HepG2 (cell line): ENCODE data around the gene FAM228B. TPM values are rescaled to one million over a fixed set of nuclear protein-coding genes. Genes with fewer than 3 reads are reported as not detected.

Experiments used
- ATAC-seq: fragments of 200-7000 bp; cut with Tn5 transposase; 3 replicates; pipeline ENCODE4 v1.9.1; 2020; ENCODE audit warnings: mild to moderate bottlenecking, moderate library complexity
- BruUV-seq: library from RNA; stranded (reverse); fragments of 400-500 nt; replicated peaks from 2 replicates; lab custom pipeline; 2021; lab: Mats Ljungman, UMichigan
- CTCF ChIA-PET: fragments of 300-600 bp; formaldehyde crosslinking; extraction: SDS; loops from one replicate; lab custom pipeline; 2021; ENCODE audit warnings: low total read pairs, inconsistent platforms, low intra/inter-chr PET ratio; lab: Yijun Ruan, JAX
- POLR2A ChIA-PET: fragments of 350-600 bp; sonication (Branson Sonifier 250); formaldehyde crosslinking; loops from one replicate; lab custom pipeline; 2020; ENCODE audit warnings: antibody characterized with exemption, inconsistent platforms; lab: Yijun Ruan, JAX
- DNase-seq: peaks from one replicate; pipeline ENCODE4 v3.0.0-alpha.2; 2015; ENCODE audit warnings: low spot score
- FAIRE-seq: peaks from 3 replicates; lab custom pipeline; 2011; peaks lifted over from hg19 to GRCh38; lab: Jason Lieb, UNC
- H2AFZ ChIP-seq: one replicate; pipeline ENCODE4 v1.6.1; 2011; ENCODE audit warnings: low read length, inconsistent platforms
- H3K27ac ChIP-seq: fragments of 300-600 bp; 3 replicates; pipeline ENCODE4 v1.8.0; 2011; ENCODE audit warnings: mixed run types, mild to moderate bottlenecking, mixed read lengths, low read length, inconsistent platforms; ENCODE audit not compliant: insufficient read depth; ENCODE audit errors: extremely low read length
- H3K27me3 ChIP-seq, 2 experiments: fragments of 200-600 bp in 1 of 2; 2 replicates in 1 of 2; 3 replicates in 1 of 2; pipeline versions ENCODE4 v1.6.0 to v1.8.0; 2011; ENCODE audit warnings: low read length in 2 of 2, mild to moderate bottlenecking in 2 of 2, moderate library complexity in 2 of 2, inconsistent platforms in 1 of 2; ENCODE audit not compliant: insufficient read depth in 2 of 2, control insufficient read depth in 1 of 2
- H3K36me3 ChIP-seq, 2 experiments: fragments of 200-600 bp in 1 of 2; replicated peaks in 1 of 2; 2 replicates in 1 of 2; 3 replicates in 1 of 2; pipeline versions ENCODE4 v1.5.1 to v1.8.0; 2011; ENCODE audit warnings: low read length in 2 of 2, inconsistent platforms in 1 of 2; ENCODE audit not compliant: insufficient read depth in 2 of 2, control insufficient read depth in 1 of 2
- H3K4me1 ChIP-seq: 2 replicates; pipeline ENCODE4 v1.5.1; 2012; ENCODE audit warnings: low read length, inconsistent platforms; ENCODE audit not compliant: insufficient read depth
- H3K4me2 ChIP-seq: 2 replicates; pipeline ENCODE4 v1.6.0; 2011; ENCODE audit warnings: low read depth, low read length, inconsistent platforms
- H3K4me3 ChIP-seq, 3 experiments: fragments of 200-600 bp in 1 of 3; sonication (generic), shearing (Covaris generic) in 1 of 3; replicated peaks in 1 of 3; 2 replicates each; pipeline ENCODE4 v1.5.1; 2011 to 2016; ENCODE audit warnings: low read length in 3 of 3, inconsistent platforms in 2 of 3, low read depth in 2 of 3, mild to moderate bottlenecking in 2 of 3, control low read depth in 1 of 3, mixed read lengths in 1 of 3; ENCODE audit not compliant: insufficient read depth in 1 of 3
- H3K79me2 ChIP-seq: one replicate; pipeline ENCODE4 v1.6.1; 2011; ENCODE audit warnings: low read length, inconsistent platforms; ENCODE audit not compliant: insufficient read depth
- H3K9ac ChIP-seq: 2 replicates; pipeline ENCODE4 v1.6.0; 2011; ENCODE audit warnings: mild to moderate bottlenecking, low read depth, low read length, inconsistent platforms; ENCODE audit not compliant: insufficient read depth
- H3K9me3 ChIP-seq: 2 replicates; pipeline ENCODE4 v1.5.1; 2012; ENCODE audit warnings: mild to moderate bottlenecking, low read length
- H4K20me1 ChIP-seq: 2 replicates; pipeline ENCODE4 v1.6.0; 2011; ENCODE audit warnings: inconsistent platforms, mild to moderate bottlenecking, low read length, moderate library complexity; ENCODE audit not compliant: insufficient read depth
- SNAI1 ChIP-seq: sonication (generic); formaldehyde crosslinking; IDR thresholded peaks from 2 replicates; pipeline ENCODE4 v1.5.0; 2020; ENCODE audit warnings: mild to moderate bottlenecking, missing genetic modification reagents, borderline replicate concordance
- ZBTB38 ChIP-seq: sonication (generic); formaldehyde crosslinking; IDR thresholded peaks from 2 replicates; pipeline ENCODE4 v1.5.1; 2020; ENCODE audit warnings: mild to moderate bottlenecking, missing genetic modification reagents
- ZFP1 ChIP-seq: IDR thresholded peaks from 2 replicates; pipeline ENCODE4 v1.6.1; 2016
- ZFP90 ChIP-seq: sonication (generic); formaldehyde crosslinking; IDR thresholded peaks from 2 replicates; pipeline ENCODE4 v1.8.0; 2022; ENCODE audit warnings: missing genetic modification reagents, mild to moderate bottlenecking, inconsistent platforms, borderline replicate concordance
- ZFX ChIP-seq: sonication (generic); formaldehyde crosslinking; IDR thresholded peaks from 2 replicates; pipeline ENCODE4 v1.4.0; 2020; ENCODE audit warnings: mild to moderate bottlenecking, low read depth, missing genetic modification reagents, moderate library complexity
- ZNF12 ChIP-seq: sonication (generic); formaldehyde crosslinking; IDR thresholded peaks from 2 replicates; pipeline ENCODE4 v1.5.0; 2020; ENCODE audit warnings: missing genetic modification reagents
- ZNF143 ChIP-seq: sonication (generic); formaldehyde crosslinking; IDR thresholded peaks from 2 replicates; pipeline ENCODE4 v1.4.0; 2020; ENCODE audit warnings: missing genetic modification reagents
- ZNF746 ChIP-seq: sonication (generic); formaldehyde crosslinking; IDR thresholded peaks from 2 replicates; pipeline ENCODE4 v1.8.0; 2022; ENCODE audit warnings: mild to moderate bottlenecking, missing genetic modification reagents
- WGBS: methylation state at CpG from one replicate; pipeline ENCODE4 v1.1.6; 2017; ENCODE audit warnings: low lambda C conversion rate; 5-methylcytosine and 5-hydroxymethylcytosine counted together
- in situ Hi-C: cut with HindIII; loops from 2 replicates; pipeline ENCODE4 v1.10.0; 2017; ENCODE audit warnings: low pct_unique_long_range_greater_than_20kb; ENCODE audit not compliant: extremely low pct_ligation_motif_present
- intact Hi-C: fragments of 100-400 bp; cut with micrococcal nuclease; formaldehyde crosslinking; loops from one replicate; pipeline ENCODE4 v1.10.0; 2022; ENCODE audit not compliant: unreplicated experiment
- polyA plus RNA-seq, 8 experiments: library from polyadenylated mRNA; depleted of rRNA in 3 of 8; stranded (reverse) in 7 of 8; unstranded in 1 of 8; fragments of >200 nt; fragmentation: Illumina TruSeq in 4 of 8; extraction: Trizol in 4 of 8; gene quantifications; 2 replicates each; pipeline versions ENCODE4 v1.2.1 to v1.2.3, GENCODE V29; 2011 to 2016; ENCODE audit warnings: low read depth in 4 of 8, missing spikeins in 1 of 8, mixed read lengths in 1 of 8; ENCODE audit not compliant: insufficient read depth in 1 of 8
- total RNA-seq, 5 experiments: library from RNA; depleted of rRNA; stranded (reverse); fragments of >200 nt; fragmentation: Illumina TruSeq; extraction: Trizol; gene quantifications; 2 replicates each; pipeline ENCODE4 v1.2.3, GENCODE V29; 2016; ENCODE audit warnings: low read depth in 1 of 5
- TF ChIP-seq, protein P1 (sequence below): sonication (generic); formaldehyde crosslinking; IDR thresholded peaks from 2 replicates; pipeline ENCODE4 v1.4.0; 2020; ENCODE audit warnings: missing genetic modification reagents, borderline replicate concordance
- TF ChIP-seq, protein P2 (sequence below): IDR thresholded peaks from 2 replicates; pipeline ENCODE4 v1.6.1; 2016

The FAM228B gene
- total and polyA plus RNA-seq, 2 of the 13 experiments (the other 11 are each of a cell fraction or from before 2014, with no cell fraction given) = 0.79 to 1.1 TPM

DNA sequence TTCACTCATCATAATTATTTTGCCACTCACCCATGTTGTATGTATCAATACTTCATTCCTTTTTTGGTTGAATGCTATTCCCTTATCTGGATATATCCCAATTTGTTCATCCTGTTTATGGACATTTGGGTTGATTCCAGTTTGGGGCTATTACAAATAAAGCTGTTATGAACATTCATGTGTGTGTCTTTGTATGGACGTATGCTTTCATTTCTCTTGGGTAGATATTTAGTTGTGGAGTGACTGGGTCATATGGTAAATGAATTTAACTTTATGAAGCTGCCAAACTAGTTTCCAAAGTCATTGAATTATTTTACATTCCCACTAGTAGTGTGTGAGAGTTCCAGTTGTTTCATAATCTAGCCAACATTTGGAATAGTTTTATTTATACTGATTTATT, 2.7 kb downstream of the FAM228B start (continued):
- TF ChIP-seq ZFP90 (CRISPR knock-in tag) (no peak), ZNF746 (CRISPR knock-in tag) (no peak), ZNF143 (CRISPR knock-in tag) (no peak), SNAI1 (CRISPR knock-in tag) (no peak)
- TF ChIP-seq, protein P1, sequence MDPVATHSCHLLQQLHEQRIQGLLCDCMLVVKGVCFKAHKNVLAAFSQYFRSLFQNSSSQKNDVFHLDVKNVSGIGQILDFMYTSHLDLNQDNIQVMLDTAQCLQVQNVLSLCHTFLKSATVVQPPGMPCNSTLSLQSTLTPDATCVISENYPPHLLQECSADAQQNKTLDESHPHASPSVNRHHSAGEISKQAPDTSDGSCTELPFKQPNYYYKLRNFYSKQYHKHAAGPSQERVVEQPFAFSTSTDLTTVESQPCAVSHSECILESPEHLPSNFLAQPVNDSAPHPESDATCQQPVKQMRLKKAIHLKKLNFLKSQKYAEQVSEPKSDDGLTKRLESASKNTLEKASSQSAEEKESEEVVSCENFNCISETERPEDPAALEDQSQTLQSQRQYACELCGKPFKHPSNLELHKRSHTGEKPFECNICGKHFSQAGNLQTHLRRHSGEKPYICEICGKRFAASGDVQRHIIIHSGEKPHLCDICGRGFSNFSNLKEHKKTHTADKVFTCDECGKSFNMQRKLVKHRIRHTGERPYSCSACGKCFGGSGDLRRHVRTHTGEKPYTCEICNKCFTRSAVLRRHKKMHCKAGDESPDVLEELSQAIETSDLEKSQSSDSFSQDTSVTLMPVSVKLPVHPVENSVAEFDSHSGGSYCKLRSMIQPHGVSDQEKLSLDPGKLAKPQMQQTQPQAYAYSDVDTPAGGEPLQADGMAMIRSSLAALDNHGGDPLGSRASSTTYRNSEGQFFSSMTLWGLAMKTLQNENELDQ (CRISPR knock-in tag) = no peak

DNA sequence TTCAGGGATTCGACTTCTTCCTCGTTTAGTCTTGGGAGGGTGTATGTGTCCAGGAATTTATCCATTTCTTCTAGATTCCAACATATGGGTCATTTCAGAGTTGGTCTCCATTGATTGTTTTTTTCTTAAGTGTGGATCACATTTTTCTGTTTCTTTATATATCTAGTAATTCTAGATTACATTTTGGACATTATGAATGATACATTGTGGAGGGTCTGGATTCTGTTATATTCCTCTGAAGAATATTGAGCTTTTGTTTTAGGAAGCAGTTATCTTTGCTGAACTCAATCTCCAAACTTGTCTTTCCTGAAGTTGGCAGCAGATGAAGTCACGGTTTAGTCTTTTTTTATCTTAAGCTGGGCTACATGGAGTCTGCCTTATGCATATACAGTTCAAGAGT, 9.3 kb downstream of the FAM228B start:
- POLR2A ChIA-PET = no interaction called here
- TF ChIP-seq ZFX (CRISPR knock-in tag) (no peak), ZFP1 (CRISPR knock-in tag) (no peak), ZBTB38 (CRISPR knock-in tag) (no peak), ZNF12 (CRISPR knock-in tag) (no peak)
- TF ChIP-seq, protein P2, sequence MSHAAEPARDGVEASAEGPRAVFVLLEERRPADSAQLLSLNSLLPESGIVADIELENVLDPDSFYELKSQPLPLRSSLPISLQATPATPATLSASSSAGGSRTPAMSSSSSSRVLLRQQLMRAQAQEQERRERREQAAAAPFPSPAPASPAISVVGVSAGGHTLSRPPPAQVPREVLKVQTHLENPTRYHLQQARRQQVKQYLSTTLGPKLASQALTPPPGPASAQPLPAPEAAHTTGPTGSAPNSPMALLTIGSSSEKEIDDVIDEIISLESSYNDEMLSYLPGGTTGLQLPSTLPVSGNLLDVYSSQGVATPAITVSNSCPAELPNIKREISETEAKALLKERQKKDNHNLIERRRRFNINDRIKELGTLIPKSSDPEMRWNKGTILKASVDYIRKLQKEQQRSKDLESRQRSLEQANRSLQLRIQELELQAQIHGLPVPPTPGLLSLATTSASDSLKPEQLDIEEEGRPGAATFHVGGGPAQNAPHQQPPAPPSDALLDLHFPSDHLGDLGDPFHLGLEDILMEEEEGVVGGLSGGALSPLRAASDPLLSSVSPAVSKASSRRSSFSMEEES (CRISPR knock-in tag) = no peak
- Histone ChIP-seq H3K36me3 (no peaks in the 10 kb centered on the region), H3K27me3 (no peaks in the 10 kb centered on the region; a peak in 1 of 5 replicates), H3K4me2 (no peak overlapping the region), H3K9me3 (no peaks in the 10 kb centered on the region), H2AFZ (no peak overlapping the region), H3K79me2 (no peaks in the 10 kb centered on the region), H3K4me3 (no peak overlapping the region), H3K4me1 (no peaks in the 10 kb centered on the region), H3K9ac (no peak overlapping the region), H3K27ac (no peak overlapping the region), H4K20me1 (no peaks in the 10 kb centered on the region)
- in situ Hi-C loops (no loop called here), intact Hi-C loops (no loop called here)
- no TSS peak for BruUV-seq
- DNase-seq (no peak), ATAC-seq (no peak), FAIRE-seq (no peak)
- CTCF ChIA-PET = no interaction called here
- WGBS = 21% methylated on average over 3 of the region's 3 CpGs
